ENCODE results near the gene MBNL1.

The MBNL1 gene, protein sequence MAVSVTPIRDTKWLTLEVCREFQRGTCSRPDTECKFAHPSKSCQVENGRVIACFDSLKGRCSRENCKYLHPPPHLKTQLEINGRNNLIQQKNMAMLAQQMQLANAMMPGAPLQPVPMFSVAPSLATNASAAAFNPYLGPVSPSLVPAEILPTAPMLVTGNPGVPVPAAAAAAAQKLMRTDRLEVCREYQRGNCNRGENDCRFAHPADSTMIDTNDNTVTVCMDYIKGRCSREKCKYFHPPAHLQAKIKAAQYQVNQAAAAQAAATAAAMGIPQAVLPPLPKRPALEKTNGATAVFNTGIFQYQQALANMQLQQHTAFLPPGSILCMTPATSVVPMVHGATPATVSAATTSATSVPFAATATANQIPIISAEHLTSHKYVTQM

DNA sequence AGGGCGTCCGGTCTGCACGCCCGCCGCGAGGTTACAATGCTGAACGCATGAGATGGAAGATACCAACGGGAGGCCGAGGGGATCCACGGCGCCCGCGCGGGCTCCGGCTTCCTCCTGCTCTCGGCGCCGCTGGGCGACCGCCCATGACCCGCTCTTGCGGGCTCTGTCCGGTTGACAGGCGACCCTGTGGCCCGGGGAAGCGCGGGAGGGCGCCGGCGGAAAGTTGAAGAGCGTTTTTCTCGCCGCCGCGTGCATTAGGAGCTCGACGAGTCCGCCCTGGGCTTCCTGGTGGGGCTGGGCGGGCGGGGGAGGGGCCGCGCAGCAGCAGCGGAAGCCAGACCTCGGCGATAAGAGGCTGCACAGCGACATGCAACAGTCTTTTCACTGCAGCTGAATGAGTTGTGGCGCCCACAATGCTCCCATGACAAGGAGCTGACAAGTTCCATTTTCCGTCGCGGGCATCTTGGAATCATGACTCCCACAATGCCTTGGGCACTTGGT lies at the start of gene MBNL1:
MBNL1 (plus strand) TSS at position 375 of the 501 bp plus-strand sequence. CDS start 31,265 bp downstream, outside the sequence.
- peak; percentile 87 for DNase-seq (ENCODE audit: low read depth)
- TF ChIP-seq, protein P1, sequence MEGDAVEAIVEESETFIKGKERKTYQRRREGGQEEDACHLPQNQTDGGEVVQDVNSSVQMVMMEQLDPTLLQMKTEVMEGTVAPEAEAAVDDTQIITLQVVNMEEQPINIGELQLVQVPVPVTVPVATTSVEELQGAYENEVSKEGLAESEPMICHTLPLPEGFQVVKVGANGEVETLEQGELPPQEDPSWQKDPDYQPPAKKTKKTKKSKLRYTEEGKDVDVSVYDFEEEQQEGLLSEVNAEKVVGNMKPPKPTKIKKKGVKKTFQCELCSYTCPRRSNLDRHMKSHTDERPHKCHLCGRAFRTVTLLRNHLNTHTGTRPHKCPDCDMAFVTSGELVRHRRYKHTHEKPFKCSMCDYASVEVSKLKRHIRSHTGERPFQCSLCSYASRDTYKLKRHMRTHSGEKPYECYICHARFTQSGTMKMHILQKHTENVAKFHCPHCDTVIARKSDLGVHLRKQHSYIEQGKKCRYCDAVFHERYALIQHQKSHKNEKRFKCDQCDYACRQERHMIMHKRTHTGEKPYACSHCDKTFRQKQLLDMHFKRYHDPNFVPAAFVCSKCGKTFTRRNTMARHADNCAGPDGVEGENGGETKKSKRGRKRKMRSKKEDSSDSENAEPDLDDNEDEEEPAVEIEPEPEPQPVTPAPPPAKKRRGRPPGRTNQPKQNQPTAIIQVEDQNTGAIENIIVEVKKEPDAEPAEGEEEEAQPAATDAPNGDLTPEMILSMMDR (IDR thresholded peaks at IDR 0.05; ENCODE audit: low read length, missing control alignments) = no peak
- H3K4me3 ChIP-seq (replicated peaks; ENCODE audit: low read depth, low read length) = peak within 1 kb of the TSS; percentile 83

DNA sequence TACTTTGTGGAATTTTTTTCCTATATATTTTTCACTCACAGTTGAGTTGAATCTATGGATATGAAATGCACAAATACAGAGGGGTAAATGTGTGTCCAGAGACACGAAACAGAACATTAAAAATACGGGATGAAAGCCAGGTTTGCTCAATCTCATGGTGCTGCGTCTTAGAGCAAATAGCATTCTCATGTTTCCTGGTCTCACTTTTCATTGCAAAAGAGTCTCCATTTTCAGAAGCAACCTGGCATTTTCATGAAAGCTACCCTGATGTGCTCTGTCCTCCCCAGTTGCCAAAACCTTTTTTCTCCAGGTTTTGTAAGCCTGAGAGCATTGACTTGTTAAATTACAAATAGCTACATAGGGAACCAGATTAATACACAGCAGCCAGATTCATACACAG lies 49.5 kb upstream of the MBNL1 start:
- DNase-seq (ENCODE audit: low read depth) = no peak
- no peak overlapping the region for H3K4me3 ChIP-seq (replicated peaks; ENCODE audit: low read depth, low read length)
- TF ChIP-seq, protein P1 (IDR thresholded peaks at IDR 0.05; ENCODE audit: low read length, missing control alignments) = no peak

DNA sequence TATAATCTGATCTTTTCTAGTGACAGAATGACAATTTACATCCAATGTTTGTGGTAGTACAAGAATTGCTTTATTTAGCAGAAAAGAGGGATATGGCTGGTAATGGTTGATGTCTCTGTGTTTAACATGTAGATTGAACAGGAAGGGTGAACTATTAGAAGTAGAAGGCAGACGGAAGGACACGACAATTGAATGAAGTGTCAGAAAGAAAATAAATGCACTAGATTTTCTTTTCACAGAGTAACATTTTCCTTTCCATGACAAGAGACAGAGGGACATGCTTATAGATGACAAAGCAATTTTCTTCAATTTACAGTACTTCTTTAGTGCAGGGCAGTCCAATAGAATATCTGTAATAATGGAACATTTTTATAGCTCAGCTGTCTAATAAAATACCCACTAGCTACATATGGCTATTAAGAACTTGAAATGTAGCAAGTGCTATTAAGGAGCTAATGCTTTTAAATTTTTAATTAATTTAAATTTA lies 48.9 kb upstream of the MBNL1 start:
- TF ChIP-seq, protein P1 (IDR thresholded peaks at IDR 0.05; ENCODE audit: low read length, missing control alignments) = no peak
- H3K4me3 ChIP-seq (replicated peaks; ENCODE audit: low read depth, low read length) = no peak overlapping the region
- no peak for DNase-seq (ENCODE audit: low read depth)

DNA sequence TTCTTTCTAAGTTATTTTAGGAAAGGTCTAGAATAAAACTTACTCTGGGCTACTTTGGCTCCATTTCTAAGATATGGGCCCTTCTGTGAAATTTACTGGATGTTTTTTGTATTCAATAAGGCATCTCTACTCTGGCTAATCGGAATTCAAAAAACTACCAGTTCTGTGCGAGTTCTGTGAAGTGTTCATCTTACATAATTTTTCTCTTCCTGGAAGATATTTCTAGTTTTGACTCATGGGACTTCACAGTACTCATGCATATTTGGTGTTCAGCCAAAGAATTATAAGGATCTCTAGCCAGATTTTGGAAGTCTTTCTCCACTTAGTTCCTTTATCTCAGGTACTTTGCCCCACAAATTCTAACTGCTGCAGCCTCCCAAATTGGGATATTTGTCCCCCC lies 46.4 kb upstream of the MBNL1 start:
- peak; percentile 72 for DNase-seq (ENCODE audit: low read depth)
- TF ChIP-seq, protein P1 (IDR thresholded peaks at IDR 0.05; ENCODE audit: low read length, missing control alignments) = no peak
- no peak overlapping the region for H3K4me3 ChIP-seq (replicated peaks; ENCODE audit: low read depth, low read length)

DNA sequence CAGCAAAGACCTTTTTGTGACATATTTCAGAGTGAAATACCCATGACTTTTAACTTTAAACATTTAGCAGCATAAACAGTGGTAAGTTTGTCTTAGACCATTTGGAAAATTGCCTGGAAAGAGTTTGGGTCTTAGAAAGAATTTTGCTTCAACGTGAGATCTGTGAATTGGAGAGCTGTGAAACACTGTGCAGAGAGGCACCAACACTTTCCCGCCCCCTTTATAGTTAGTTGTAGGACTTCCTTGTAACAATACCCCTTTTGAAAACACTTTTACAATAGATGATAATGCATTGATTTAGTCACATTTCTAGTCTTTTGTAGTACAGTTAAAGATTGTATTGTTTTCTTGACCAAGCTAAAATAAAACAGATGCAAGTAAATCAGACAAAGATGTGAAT lies 43.5 kb upstream of the MBNL1 start:
- no peak overlapping the region for H3K4me3 ChIP-seq (replicated peaks; ENCODE audit: low read depth, low read length)
- no peak for DNase-seq (ENCODE audit: low read depth)
- TF ChIP-seq, protein P1 (IDR thresholded peaks at IDR 0.05; ENCODE audit: low read length, missing control alignments) = no peak

DNA sequence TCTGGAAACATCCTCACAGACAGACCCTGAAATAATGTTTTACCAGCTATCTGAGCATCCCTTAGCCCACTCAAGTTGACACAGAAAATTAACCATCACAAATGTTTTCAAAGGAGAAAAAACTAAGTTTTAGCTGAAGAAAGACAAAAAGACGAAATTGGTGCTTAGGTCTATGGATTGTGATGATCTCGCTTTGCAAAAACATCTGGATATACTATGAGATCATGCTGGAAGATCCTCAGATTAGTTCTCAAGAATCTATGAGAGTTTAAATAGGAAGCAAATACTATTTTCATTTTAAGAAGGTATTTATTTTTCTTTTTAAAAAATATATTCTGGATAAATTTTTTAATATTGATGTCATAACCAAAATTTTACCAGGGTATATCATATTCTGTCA lies 42.6 kb upstream of the MBNL1 start:
- DNase-seq (ENCODE audit: low read depth) = no peak
- TF ChIP-seq, protein P1 (IDR thresholded peaks at IDR 0.05; ENCODE audit: low read length, missing control alignments) = no peak

More for the DNA sequence above, 42.6 kb upstream of the MBNL1 start:
- no peak overlapping the region for H3K4me3 ChIP-seq (replicated peaks; ENCODE audit: low read depth, low read length)

All from fibroblast of pulmonary artery (primary cell).